ENCODE measurements around the gene FOXJ1.

DNA sequence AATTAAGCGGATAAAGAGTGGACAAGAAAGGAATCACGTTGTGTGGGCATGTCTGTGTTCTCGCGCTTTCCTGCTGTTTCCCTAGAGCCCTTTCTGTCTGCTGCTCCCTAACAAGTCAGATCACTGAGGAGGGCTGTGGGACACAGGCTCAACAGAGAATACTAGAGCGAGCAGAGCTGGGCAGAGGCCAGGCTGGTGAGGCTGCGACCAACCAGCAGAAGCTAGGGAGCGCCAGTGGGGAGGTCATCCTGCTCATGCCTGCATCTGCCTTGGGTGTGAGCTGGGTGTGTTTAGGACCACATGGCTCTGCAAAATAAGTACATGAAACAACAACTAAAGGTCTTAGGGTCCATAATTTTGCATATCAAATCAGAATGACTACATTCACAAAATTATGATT is 11.5 kb upstream of the FOXJ1 start:
- TF ChIP-seq POLR2A (IDR thresholded peaks at IDR 0.05; ENCODE audit: low read length) (no peak), GATA1 (IDR thresholded peaks at IDR 0.05; ENCODE audit: low read depth, low read length) (no peak)
